MM.1S (cell line): Measurements from ENCODE around the gene TRAPPC11.

Experiments used
- EZH2phosphoT487 ChIP-seq: fragments of 300-600 bp; sonication (generic); IDR thresholded peaks from 2 replicates; pipeline ENCODE4 v1.6.1; 2018; ENCODE audit warnings: antibody characterized with exemption, low read length
- TF ChIP-seq, protein P1 (sequence below): fragments of 300-600 bp; sonication (generic); IDR thresholded peaks from 2 replicates; pipeline ENCODE4 v1.5.1; 2016; ENCODE audit warnings: antibody characterized with exemption, low read length, mixed read lengths

DNA sequence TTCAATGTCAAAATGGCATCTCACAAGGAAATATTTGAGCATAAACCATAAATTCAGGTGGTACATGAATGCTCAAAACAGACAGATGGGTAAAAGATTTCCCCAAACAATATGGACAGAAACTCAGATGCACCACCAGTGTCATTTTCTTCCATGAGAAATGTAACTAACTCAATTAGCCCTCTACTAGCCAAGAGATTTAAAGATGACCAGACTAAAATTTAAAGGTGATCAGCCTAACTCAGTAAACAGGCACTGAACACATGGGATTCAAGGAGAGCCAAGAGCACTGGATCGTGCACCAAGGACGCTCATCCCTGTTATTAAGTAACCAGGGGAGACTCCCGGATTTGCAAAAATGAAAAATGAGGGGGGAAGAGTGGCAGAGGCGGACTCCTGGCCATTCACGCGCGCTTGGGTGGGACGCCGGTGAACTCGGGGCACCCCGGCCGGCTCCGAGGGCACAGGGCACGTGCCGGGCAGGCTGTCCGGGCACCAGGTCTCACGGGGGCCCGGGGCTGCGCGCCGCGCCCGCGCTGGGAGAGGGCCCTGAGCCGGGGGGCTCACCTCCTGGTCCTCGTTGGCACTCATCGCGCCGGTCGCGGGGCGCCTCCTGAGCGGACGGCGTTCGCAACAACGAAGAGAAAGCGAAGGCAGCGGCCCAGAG, 598 bp upstream of the TRAPPC11 start:
- no peak for TF ChIP-seq EZH2phosphoT487
- TF ChIP-seq, protein P1, sequence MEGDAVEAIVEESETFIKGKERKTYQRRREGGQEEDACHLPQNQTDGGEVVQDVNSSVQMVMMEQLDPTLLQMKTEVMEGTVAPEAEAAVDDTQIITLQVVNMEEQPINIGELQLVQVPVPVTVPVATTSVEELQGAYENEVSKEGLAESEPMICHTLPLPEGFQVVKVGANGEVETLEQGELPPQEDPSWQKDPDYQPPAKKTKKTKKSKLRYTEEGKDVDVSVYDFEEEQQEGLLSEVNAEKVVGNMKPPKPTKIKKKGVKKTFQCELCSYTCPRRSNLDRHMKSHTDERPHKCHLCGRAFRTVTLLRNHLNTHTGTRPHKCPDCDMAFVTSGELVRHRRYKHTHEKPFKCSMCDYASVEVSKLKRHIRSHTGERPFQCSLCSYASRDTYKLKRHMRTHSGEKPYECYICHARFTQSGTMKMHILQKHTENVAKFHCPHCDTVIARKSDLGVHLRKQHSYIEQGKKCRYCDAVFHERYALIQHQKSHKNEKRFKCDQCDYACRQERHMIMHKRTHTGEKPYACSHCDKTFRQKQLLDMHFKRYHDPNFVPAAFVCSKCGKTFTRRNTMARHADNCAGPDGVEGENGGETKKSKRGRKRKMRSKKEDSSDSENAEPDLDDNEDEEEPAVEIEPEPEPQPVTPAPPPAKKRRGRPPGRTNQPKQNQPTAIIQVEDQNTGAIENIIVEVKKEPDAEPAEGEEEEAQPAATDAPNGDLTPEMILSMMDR = no peak
